ENCODE data around the gene HOXA3.
A peak's percentile ranks its signal among the peaks of the same experiment; 100 is the strongest.

HOXA3 gene

GRCh38 chr7:27177795-27178320 is 25.5 kb upstream of the HOXA3 start:
- no peak for DNase-seq

DNA sequence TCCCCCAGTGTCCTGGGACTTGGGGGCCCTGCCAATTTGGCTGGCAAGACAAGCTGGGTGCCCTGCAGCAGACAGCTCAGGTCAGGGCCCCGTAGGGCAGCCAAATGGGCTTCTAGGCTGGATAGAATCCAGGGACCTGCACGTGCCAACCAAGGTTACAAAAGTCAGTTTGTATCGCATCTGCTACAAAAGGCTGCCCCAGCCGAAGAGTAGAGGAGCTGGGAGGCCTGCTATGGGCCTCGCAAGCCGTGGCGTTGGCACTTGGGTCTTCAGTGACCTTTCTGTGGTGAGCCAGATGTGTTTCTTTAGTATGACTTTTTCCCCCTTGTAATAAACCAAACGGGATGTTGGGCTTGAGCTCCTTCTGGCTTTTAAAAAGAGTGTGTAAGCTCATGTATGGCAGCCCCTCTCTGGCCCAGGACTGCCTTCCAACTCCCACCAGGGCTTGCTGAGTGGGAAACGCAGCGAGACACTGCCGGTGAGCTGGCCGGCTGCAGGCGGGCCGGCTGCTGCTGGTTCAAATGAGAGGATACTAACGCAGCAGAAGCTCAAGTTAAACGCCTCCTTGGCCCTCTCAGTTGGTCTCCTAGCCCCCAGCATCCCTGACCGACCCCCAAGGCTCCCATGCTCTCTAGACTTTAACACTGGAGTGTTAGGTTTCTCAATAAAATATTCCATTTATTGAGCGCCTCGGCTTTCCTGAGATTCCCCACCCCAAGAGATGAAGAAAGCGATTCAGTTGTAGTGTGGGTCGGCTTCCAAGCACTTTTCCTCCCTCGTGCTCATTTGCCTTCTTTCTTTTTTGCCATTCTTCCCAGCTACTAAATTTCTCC is 24.8 kb upstream of the HOXA3 start:
- no peak for DNase-seq

DNA sequence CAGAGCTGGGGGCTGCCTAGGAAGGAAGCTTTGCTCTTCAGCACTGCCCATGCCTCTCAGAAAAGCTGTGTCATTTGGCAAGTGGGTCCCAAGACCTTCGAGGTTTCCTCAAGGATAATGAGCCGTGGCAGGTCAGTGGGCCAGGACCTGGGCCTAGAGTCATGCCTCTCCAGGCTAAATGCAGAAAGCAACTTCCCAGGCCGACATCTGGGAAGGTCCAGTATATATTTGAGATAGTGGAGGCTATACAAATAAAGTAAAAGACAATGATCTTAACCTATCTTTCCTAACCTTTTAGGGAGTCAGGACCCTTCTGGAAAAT is 24.1 kb upstream of the HOXA3 start:
- no peak for DNase-seq

- DNase-seq, result no peak
These were observed 23.5 kb upstream of the HOXA3 start for GRCh38 chr7:27175626-27176523.

- no peak for DNase-seq
These were observed 22.7 kb upstream of the HOXA3 start for GRCh38 chr7:27174874-27175625.

DNA sequence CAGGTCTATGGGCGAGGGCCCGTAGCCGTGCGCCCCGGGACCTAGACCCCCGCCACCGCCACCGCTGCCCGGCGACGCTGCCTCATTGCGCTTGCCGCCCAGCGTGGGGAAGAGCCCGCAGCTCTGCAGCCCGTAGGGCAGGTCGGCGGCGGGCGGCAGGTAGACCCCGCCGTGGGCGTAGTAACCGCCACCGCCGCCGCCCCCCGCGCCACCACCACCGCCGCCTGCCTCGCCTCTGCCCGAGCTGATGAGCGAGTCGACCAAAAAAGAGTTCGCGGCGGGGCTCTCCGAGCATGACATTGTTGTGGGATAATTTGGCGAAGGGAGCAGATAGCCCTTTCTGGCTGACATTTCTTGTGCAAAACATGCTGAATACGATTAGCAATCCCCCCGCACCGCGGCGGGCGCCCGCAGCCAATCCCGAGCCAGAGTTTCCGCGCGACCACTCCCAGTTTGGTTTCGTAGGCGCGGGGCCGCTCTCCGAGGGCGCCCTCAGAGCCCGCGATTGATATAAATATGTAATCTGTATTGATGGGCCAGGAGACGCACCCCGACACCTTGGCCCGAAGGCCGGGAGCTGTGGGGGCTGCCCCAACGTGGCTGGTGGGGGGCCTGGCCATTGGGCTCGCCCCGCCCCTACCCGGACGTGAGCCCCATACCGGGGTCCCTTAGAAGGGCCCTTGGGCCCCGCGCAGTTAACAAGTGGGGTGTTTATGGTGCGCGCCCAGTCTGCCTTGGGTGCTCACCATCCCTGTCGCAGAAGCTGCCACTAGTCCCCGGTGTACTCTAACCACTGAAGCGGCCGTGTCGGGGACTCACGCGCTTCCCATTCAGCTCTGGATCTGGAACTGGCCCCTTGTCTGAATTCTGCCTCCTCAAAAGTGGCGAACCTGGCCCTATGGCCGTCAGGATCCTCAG is 21.8 kb upstream of the HOXA3 start, which contains the start of gene HOXA10:
TSS of gene HOXA10 (minus strand) at position 365 of the 918 bp plus-strand sequence. CDS start at position 351, 14 bp downstream.
- DNase-seq, result peak; percentile 72

DNA sequence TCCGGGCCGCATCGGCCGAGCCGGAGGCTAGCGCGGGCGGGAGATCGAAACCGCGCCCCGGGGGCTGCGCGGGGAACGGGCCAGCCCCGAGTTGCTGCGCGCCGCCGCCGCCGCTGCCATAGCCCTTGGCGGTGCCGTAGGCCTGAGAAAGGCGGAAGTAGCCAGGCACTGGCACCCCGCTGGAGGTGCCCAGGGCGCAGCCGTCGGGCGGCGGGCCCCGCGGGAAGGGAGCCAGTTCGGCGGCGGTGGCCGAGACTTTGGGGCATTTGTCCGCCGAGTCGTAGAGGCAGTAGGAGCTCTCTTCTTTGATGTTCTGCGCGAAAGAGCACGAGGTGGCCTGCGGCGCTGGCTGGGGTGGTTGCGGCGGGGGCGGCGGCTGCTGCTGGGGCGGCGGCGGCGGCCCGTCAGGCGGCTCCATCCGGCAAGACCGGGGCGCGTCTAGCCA is 21.1 kb upstream of the HOXA3 start:
- peak; percentile 80 for DNase-seq

GRCh38 chr7:27172823-27173510 is 20.6 kb upstream of the HOXA3 start:
- peak; percentile 73 for DNase-seq

DNA sequence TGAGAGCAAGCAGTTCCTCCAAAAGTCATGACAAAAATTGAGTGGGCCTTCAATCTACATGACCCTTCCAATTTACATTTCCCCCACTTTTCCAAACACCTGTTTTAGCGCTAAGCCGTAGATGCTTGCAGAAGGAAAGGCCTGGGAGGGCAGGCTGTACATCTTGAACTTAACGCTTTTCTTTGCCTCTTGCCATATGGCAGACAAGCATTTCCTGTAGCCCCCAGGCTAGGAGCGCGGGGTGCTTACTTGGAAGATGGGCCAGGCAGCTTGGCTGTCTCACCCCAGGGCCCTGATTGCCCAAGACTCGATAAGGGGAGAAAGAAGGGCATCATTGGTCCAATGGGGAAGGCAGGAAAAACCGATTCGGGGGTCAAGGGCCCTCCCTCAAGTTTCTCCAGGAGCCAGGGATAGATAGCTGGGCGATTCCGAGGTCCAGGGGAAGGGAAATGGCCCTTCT is 20.0 kb upstream of the HOXA3 start:
- peak; percentile 67 for DNase-seq

GRCh38 chr7:27171637-27172314 is 19.4 kb upstream of the HOXA3 start:
- peak; percentile 70 for DNase-seq

DNA sequence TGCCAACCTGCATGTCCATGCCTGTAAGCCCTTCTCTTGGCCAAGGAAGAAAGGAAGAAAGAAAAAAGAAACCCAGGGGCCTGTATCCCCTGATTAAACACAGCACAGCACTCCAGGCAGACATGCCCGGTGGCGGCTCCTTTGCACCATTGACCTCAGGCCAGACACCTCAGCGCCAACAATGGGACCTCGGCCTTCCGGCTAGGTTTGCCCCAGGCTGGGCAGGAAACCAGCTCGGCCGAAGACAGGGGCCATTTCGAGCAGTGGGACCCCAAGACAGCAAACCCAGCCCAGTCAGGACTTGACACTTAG is 18.9 kb upstream of the HOXA3 start:
- DNase-seq, result no peak

DNA sequence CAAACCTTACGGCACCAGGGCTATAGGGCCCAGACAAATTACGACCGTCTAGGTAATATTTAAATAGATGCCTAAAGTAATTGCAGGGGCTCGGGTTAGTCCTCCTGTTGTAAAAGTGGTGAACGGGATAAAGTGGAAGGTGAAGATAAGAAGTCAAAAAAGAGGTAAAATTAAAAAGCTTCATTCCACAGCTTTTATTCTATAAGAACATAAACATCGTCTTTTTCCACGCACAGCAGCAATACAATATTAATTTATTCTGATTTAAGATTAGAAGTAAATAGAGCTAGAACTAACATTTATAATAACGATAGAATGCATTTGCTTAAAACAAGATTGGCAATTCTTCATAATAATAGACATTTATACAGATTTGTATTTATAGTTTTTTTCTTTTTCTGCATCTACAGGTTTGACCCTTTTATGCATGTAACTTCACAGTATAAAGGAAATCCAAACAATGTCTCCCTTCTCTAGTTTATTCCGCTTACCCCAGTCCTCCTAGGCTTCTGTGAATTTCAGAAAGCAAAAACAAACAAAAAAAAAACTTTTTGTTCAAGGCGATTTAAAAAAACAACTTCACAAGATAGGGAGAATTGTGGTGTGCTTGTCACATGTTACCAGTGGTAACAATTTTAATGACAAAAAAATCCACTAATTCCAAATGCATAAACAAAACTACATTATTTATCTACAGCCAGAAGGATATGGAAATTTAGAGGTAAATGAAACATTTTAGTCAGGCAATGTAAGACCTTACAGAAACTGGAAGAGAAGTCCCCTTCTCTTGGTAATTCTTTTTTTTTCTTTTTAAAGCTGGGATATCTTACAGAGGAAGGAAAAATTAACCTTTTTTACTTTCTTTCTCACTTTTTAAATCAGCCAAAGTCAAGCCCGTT is 18.3 kb upstream of the HOXA3 start:
- DNase-seq, result no peak

- peak; percentile 70 for DNase-seq
These were observed 17.5 kb upstream of the HOXA3 start for GRCh38 chr7:27169658-27170425.

DNA sequence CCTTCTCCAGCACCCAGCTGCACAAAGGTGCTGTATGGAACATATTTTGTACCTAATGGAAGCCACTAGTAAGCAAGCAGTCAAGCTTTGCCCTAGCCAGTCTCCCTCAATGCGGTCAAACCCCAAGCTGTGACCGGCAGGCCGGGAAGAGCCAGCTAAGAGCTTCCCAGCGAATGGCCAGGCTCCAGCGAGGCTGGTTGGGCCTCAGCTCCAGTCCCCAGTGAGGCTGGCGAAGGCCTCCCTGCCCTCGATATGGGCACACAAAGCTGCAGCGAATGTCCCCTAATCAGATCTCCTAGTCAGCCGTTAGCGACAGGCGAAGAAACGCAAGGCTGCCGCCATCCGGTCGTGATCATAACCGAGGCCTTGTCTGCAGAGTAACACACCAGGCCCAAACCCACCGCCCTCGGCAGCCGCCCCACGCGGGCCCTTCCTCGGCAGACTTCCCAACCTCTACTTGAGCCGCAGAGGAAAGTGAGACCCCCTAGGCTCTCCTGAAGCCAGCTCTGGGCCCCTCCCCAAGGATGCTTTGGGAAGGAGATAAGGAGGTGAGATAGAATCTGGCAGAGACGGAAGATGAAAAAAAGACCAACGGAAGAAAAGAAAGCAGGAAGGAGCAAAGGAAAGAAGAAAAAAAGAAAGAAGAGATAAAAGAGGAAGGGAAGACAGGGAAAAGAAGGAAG is 16.0 kb upstream of the HOXA3 start:
- DNase-seq, result peak; percentile 96

DNA sequence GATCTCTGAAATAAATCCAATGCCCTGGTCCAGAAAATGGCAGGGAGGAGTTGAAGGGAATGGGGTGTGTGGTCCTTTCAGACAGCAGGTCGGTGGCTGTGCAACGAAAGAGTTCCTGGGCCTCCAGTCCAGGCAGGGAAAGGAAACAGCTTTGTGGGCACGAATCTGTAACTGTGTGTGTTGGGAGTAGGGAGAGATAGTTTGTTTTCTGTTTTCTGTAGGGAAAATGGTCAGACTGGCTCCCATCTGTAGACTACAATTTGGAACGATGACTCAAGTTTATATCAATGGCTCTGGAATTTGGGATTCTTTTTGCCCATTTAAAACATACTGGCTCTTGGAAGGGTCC is 15.5 kb upstream of the HOXA3 start:
- no peak for DNase-seq

DNA sequence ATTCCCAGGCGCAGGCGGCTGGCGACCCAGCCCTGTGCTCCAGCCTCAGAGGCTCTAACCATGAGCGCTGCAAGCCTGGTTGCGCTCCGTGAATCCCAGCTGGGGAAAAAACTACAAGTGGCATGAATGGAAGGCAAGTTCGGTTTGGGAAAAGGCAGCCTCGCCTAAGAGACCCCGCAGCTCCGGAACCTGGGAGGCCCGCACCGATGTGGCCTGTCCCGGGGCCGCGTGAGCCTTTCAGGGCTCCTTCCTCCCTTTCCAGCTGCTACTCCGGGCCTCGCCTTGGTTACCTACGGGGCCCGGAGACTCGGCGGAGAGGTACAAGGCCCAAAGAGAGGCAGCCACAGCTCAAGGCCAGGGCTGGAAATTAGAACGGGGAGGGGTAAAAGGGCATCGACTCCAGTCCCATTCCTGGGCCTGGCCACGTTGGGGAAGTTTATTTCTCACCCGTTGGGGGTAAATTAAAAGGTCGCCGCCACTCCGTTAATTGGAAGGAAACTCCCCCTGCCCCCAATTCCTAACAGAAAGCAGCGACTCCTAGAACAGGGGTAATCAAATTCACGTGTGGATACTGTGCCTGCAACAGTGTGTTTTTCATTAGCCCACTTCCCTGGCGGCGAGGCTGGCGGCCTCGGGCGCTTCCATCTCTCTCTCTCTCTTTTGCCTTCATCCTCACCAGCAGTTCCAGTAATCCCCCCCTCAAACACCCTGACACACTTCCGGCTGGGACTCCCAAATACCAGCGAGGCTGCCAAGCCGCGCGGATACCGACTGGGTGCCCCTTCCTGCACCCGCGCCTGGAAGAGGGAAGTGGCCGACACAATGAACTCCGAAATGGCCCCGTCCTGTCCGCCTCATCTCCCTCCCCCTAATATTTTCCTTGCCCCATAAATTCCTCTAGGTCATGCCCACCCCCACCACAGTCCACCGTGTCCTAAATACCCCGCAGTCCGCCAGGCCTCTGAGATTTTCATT is 14.4 kb upstream of the HOXA3 start:
- DNase-seq, result peak; percentile 75

- no peak for DNase-seq
These were observed 13.7 kb upstream of the HOXA3 start for GRCh38 chr7:27165996-27166530.
